Glomerular visceral epithelial cell (primary cell): ENCODE measurements around the gene SDK2.

Experiments
- DNase-seq: peaks from one replicate; pipeline ENCODE4 v3.0.0-alpha.2; 2016; ENCODE audit errors: extremely low spot score

Gene SDK2

GRCh38 chr17:73634629-73635028 is 9.6 kb downstream of the SDK2 start:
- DNase-seq, result no peak

DNA sequence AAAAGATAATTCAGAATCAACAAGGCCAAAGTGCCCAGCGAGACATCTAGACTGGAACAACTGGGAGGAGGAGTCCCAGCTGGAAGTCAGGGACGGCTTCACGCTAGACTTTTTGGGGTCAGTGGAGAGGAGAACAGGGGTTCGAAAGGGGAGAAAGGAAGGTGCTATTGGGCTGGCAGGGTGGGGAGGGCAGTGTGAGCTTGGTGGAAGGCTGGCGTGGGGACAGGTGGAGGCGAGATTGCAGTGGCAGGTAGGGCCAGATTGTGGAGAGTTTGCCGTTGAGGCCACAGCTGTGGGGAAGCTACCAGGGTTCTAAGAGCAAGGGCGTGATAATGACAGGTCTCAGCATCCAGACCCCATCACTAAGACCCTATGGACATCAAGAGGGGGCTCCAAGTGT is 10.5 kb downstream of the SDK2 start:
- DNase-seq, result no peak

DNA sequence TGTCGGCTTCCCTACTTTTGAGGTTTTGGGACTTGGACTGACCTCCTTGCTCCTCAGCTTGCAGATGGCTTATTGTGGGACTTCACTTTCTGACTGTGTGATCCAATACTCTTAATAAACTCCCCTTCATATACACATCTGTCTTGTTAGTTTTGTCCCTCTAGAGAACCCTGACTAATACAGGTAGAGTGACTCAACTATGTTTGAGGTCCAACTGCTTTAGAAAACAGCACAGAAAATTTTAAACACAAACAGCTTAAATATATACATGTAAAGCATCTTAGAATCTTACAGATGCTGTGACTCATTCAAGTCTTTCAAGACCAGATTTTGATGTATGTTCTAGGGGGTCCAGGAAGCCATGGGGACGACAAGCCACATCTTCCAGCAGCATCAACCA is 11.7 kb downstream of the SDK2 start:
- no peak for DNase-seq

GRCh38 chr17:73630965-73631595 is 13.2 kb downstream of the SDK2 start:
- no peak for DNase-seq

DNA sequence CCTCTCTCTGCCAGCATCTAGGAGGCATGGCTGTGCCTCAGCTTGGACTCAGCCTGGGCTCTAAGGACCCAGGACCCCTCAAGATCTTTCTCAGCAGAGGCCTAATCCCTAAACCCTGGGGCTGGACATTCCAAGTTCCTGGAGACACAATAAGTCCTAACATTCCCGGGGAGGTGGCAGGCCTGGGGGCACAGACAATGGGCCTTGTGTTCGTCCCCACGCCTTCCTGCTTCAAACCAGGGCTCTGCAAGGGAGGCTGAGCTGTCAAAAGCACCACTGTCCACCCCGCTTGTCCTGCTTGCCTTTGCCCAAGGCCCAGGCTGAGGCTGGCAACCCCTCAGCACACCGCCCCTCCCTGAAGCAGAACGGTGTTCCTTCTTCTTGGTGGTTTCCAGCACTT is 13.7 kb downstream of the SDK2 start:
- DNase-seq, result no peak

DNA sequence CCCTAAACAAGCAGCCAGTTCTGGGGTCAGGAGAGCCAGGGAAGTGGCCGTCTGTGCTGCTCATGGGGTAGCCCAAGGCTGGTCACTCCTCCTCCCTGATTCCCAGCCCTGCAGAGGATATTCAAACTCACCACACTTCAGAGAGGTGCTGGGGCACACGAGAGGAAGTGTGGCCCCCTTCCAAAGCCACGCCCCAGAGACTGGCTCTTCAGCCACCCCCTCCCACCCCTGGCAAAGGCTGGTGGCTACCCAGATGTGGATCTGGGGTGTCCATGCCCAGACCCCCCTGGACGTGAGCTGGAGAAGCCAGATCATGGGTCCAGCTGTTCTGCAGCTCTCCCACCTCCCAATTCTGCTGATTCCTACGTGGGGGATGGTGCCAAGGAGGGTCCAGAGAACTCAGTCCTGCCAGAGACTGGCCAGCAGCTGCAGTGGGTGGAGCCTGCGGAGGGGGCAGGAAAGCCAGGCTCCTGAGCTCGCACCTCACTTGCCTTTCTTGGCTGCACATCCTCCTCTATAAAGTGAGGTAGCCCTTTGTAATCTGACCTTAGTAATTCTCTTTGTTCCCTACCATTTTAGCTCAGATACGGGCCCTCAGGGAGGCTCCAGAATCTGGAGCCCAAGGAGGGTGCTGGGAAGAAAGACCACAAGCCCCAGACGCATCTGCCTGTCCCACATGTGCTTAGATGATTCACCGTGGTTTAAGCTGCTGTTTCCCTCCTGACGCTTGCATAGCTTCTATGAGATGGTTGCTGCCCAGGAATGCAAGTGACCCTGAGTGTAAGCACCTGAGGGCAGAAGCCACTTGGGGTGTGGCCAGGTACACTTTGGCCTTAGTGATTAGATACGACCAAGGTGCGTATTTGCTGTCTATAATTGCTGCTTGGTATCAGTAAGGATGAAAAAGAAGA is 15.3 kb downstream of the SDK2 start:
- DNase-seq, result no peak

DNA sequence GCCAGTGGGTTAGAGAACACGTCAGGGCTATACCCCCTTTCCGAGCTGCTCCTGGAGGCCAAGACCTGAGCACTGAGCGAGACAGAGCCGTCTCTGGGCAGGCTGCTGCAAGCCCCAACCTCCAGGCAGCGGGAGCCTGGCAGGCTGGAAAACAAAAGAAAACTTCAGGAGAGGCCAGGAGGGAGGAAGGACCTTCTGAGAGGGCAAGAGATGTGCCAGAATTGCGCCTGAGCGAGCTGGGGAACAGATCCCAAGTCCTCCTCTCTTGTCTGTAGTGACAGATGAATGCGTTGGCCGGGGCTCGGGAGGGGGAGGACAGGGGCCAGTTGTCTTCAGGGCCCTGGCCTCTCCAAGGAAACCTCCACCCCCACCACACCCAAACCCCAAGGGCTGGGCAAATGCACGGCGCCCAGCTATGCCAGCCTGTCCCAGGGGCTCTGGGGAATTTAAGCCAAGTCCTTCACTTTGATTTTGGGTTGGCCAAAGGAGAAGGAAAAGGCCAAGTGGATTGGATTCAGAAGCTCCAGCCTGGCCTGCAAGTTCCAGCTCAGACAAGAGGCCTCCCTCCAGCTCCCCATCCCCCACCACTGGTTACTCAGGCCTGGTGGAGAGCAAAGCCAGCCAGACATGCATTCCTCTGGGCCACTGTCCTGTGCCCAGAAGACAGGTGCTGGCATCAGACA is 18.1 kb downstream of the SDK2 start:
- DNase-seq, result no peak

GRCh38 chr17:73625006-73625405 is 19.2 kb downstream of the SDK2 start:
- DNase-seq, result no peak

- DNase-seq, result no peak
Observed at GRCh38 chr17:73624496-73624988, 19.7 kb downstream of the SDK2 start.

GRCh38 chr17:73623818-73624217 is 20.4 kb downstream of the SDK2 start:
- no peak for DNase-seq

- no peak for DNase-seq
Observed at GRCh38 chr17:73623247-73623646, 21.0 kb downstream of the SDK2 start.

DNA sequence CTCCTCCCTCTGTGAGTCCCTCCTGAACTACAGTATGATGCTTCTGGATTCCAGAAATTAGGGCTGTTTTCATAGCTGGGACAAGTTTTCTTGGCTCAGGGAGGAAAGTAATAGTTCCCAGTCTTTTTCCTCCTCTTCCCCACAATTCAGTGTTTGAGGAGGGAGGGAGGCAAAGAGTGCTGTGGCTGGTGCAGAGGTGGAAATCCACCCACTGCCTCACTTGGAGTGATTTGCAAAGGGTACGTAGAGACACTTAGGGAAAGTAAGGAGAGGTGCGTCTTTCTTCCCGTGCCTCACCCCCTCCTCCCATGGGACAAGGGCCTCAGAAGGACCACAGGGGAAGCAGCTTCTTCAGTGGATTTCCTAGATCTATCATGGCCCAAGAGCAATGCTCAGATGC is 21.9 kb downstream of the SDK2 start:
- no peak for DNase-seq

DNA sequence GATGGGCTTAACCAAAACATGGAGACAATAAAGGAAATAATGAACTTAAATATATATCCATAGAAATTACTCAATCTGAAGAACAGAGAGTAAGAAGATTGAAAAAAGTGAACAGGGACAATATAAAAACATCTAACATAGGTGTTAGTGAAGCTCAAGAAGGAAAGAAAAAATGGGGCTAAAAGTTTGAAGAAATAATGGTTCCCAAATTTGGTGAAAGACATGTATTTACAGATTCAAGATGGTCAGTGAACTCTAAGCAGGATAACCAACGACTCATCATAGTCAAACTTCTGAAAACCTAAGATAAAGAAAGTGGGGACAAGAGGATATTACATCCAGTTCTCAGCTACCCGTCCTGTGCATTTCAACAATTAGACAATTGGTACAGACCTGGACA is 22.6 kb downstream of the SDK2 start:
- no peak for DNase-seq

DNA sequence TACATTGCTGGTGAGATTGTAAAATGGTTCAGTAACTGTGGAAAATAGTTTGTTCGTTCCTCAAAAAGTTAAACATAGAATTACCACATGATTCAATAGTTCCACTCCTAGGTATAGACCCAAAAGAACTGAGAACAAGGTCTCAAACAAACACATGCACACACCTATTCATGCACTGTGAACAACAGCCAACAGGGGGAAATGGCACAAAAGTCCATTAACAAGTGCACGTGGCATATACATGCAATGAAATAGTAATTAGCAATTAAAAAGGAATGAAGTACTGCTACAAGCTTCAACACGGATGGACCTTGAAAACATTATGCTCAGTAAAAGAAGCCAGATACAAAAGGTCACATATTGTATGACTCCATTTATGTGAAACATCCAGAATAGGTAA is 23.8 kb downstream of the SDK2 start:
- no peak for DNase-seq

DNA sequence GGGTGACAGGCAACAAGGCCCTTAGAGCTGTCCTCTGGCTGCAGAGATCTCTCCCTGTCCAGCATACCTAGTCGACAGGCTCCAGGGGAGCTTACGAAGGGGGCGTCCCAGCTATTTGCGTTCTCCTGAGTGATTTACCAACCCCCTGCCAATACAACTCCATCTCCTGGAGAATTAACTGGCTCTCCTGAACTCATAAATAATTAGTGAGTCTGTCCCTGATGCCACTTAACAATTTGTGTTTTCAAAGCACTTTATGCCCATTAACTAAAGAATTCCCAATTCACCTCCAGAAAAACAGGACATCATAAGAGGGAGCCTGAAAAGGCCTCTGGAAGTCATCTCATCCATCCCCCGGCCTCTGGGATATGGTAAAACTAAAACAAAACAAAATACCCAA is 26.7 kb downstream of the SDK2 start:
- no peak for DNase-seq

- no peak for DNase-seq
Observed at GRCh38 chr17:73616873-73617404, 27.3 kb downstream of the SDK2 start.

GRCh38 chr17:73616120-73616872 is 27.9 kb downstream of the SDK2 start:
- no peak for DNase-seq

DNA sequence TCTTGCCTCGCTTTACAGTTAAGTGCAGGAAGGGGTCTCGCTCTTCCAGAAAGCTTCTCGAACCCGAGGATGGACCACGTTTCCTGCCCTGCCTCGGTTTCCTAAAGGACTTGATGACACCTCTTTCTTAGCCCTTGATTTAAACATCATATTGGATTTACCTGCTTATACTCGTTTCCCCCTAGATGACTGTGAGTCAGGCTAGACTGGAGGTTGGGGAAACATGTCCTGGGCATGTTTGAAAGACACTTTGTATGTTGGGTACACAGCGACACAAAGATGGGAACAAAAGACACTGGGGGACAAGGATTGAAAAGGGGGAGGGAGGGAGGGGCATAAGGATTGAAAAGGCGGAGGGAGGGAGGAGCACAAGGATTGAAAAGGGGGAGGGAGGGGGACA is 30.0 kb downstream of the SDK2 start:
- no peak for DNase-seq

- DNase-seq, result no peak
Observed at GRCh38 chr17:73613271-73614233, 30.7 kb downstream of the SDK2 start.

GRCh38 chr17:73612031-73612472 is 32.2 kb downstream of the SDK2 start:
- DNase-seq, result no peak
